HepG2 (cell line): ENCODE measurements around the gene MAPK8.

ENCODE experiments used
- HDAC6 ChIP-seq: fragments of 200-600 bp; sonication (generic); IDR thresholded peaks from 2 replicates; pipeline ENCODE4 v1.7.0; 2017; ENCODE audit warnings: mild to moderate bottlenecking, antibody characterized with exemption, low read length, low read depth
- HNF4G ChIP-seq, 2 experiments: sonication (generic) in 1 of 2; formaldehyde crosslinking in 1 of 2; IDR thresholded peaks; 2 replicates each; pipeline versions ENCODE4 v1.4.0 to v1.6.1; 2011 to 2020; ENCODE audit warnings: borderline replicate concordance in 2 of 2, low read depth in 2 of 2, mild to moderate bottlenecking in 2 of 2, low read length in 1 of 2, missing genetic modification reagents in 1 of 2, moderate library complexity in 1 of 2
- NR2C2 ChIP-seq: sonication (generic); formaldehyde crosslinking; IDR thresholded peaks from 2 replicates; pipeline ENCODE4 v1.4.0; 2020; ENCODE audit warnings: missing genetic modification reagents, mild to moderate bottlenecking, moderate library complexity, borderline replicate concordance
- TCF7L2 ChIP-seq: IDR thresholded peaks from 2 replicates; pipeline ENCODE4 v1.6.1; 2011; ENCODE audit warnings: mild to moderate bottlenecking, low read depth, low read length, moderate library complexity

DNA sequence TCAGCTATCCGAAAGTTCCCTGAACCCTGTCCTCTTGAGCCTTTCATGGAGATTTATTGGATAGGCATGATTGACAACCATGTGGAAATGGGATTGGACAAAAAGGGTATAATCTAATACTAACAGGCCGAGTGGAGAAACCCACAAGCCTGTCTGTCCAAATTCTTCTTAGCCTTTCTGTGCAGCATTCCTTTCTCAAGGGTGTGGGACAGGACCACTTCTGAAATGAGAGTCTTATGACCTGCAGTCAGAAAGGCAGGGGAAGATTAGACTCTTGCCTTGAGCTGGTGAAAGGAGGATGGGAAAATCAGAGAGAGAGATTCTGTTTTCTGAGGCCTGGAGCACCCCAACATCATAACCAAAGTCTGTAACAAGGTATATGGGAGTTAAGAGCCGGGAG lies 85.5 kb downstream of the MAPK8 start:
- TF ChIP-seq HDAC6 (no peak), NR2C2 (no peak), HNF4G (IDR thresholded peaks at IDR 0.05; ENCODE audit: borderline replicate concordance, low read depth, low read length) (no peak), HNF4G (CRISPR knock-in tag; IDR thresholded peaks at IDR 0.05; ENCODE audit: borderline replicate concordance, low read depth) (no peak), TCF7L2 (no peak)
